Amniotic stem cell (primary cell): ENCODE measurements around the gene NGLY1.
A peak's percentile ranks its signal among the peaks of the same experiment; 100 is the strongest.

ENCODE experiments used
- DNase-seq: peaks from one replicate; lab custom pipeline; 2025; lab: John Stamatoyannopoulos, UW

NGLY1 gene

DNA sequence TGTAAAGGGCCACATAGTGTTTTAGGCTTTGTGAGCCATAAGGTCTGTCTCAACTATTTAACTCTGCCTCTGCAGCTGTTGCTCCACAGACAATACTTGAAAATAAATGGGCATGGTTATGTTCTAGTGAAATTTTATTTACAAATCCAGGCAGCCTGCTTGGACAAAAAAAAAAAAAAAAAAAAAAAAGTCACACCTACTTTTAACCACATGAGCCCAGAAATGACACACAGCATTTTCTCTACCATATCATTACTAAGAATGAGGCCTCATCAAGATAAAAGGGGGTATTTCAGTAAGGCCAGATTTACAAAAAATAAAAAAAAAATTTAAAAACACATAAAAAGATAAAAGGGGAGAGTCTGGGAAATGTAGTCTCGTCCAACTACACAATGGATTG, 1.7 kb upstream of the NGLY1 start:
- DNase-seq, result no peak

DNA sequence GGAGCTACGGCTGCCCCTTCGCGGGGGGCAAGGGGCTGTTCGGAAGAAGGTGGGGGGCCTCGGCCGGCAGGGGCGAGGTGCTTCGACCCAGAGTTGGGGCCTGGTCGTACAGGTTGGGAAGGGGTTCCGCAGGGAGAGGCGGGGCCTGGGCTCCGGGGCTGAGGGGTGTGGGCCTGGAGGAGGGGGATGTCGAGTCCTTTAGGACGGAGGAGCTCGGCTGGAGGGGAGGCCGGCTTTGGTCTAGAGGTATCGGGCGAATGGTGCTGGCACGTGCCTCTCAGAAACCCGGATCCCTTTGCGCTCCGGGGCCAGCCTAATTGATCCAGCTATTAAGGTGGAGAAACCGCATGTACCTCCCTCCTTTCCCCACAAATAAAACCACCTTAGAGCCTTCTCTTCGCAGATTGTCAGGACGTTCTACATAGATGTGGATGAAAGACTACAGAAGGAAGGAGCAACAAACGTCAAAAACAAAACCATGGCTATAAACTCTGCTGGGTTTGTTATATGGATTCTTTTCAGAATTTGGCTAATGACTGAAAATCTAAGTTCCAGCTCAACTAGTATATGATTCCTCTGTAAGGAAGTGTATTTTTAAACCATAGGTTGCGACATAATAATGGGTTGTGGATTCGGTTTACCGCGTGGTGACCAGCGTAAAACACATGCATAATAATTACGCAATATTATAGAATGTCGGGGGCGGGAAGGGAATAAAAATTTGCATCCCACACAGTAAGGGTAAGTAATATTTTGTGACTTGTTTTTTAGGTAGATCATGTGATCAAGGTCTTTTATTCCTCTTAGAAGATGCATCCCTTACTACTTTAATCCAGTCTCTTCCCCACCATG, 644 bp upstream of the NGLY1 start:
- peak; percentile 11 for DNase-seq

DNA sequence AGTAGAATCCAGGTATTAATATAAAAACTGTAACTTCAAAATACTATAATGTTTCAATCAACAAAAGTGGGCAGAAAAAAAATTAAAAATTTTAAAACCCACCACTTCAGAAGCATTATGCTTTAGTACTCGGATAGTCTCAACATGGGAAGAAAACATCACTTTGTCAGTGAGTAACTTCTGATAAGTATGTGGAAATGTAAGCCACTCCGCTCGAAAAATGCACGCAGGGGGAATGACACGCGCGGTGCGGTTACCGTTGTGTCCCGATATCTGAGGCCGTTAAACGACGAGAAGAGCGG, 656 bp downstream of the NGLY1 start:
- peak; percentile 4 for DNase-seq

DNA sequence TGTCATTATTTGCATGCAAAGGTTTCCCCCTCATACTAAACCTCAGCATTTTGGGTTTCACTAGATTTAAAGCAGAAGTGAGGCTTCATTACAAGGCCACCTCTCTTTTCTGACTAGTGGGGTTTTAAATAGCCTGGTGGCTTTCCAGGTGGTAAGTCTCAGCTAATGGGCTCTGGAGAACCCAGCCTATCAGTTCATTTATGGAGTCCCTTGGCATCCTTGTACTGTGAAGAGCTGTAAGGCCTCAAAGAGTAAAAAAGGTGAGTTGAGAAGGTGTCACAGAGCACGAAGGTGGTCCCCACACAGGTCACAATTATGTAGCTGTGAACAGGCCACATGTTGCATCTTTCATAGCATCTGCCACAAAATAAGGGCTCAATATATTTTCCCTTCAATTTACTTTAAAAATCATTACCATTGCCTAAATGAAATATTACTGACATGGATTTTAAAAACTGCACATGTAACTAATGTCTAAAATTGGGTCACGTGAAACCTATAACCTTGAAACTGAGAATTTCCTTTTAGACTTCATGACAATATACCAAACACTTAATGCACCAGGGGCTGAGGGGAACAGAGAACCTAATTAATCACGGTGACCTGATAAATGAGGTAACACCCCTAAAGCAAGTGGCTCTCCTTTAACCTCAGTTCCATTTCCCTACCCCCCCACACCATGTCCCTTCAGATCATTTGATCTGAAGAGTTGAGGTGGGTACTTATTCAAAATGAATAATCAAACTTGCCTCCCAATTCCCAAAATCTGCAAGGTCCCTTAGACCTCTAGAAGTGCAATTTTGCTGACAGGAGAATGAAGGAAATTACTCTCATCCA, 1.3 kb downstream of the NGLY1 start:
- DNase-seq, result no peak

DNA sequence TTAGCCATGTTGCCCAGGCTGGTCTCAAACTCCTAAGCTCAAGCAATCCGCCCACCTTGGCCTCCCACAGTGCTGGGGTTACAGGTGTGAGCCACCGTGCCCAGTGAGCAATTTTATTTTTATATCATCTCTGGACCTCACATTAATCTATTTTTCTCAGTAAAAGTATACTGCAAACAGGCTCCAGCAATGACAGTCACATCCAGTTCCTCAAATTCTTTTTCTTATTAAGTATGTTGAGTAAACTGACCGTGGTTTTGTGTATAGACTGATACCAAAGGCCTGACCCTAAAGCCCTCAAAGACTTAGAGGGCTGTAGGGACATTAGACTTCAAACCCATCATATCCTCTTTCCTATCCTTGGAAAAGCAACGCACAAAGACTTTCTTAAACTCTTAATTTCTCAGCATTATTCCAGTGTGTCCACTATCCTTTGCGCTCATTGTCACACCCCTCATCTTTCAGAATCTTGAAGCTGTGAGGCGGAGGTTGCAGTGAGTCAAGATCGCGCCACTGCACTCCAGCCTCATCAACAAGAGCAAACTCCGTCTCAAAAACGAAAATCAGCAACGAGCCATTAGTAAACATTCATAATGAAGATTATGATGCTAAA, 2.0 kb downstream of the NGLY1 start:
- no peak for DNase-seq

DNA sequence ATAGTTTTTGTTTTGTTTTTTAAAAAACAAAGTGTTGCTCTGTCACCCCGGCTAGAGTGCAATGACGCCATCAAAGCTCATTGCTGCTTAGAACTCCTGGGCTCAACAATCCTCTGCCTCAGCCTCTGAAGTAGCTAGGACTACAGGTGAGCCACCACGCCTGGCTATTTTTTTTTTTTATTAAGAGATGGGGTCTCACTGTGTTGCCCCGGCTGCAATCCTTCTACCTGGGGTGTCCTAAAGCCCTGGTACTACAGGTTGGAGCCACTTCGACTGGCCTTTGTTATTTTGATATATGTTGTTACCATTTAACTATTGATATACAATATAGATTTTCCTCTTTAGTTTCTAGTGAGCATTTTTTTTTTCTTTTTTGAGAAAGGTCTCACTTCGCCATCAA, 2.6 kb downstream of the NGLY1 start:
- no peak for DNase-seq

DNA sequence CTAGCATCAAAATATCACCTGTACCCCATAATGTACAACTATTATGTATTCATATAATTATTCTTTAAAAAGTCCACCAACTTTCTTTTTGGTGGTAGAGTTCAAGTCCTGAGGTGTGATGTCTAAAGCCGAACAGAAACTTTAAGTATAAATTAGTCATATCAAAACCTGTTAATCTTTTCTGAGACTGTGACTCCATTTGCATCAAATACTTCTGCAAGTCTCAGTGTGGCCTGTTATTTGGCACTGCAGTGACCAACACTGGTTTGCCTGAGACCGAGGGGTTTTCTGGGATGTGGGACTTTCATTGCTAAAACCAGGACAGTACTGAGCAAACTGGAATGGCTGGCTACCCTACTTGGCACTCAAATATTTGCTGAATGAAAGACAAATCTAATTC, 7.3 kb downstream of the NGLY1 start:
- no peak for DNase-seq

DNA sequence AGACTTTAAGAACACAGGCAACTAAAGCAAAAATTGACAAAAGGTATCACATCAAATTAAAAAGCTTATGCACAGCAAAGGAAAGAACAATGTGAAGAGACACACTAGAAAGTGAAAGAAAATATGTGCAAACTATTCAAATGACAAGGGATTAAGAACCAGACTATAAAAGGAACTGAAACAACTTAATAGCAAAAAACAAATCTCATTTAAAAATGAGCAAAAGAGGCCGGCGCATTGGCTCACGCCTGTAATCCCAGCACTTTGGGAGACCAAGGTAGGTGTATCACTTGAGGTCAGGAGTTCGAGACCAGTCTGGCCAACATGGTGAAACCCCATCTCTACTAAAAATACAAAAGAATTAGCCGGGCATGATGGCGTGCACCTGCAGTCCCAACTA, 14.4 kb downstream of the NGLY1 start:
- no peak for DNase-seq

DNA sequence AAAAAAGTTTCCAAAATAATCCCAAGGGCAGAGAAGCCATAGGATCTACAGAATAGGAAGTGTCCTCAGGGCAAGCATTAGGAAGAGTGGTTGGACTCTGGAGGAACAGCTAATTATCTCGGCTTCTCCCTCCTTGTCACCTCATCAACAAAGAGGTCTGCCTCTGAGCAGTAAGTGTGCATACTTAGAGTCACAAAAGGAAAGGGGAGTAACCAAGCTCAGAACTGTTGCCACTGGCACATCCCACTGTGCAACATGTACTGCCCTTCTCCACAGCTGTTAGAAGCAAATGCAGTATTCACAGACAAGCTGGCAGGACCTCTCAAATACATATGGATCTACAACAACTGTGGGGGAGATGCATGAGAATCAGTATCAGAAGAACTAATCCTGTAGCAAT, 31.5 kb downstream of the NGLY1 start:
- DNase-seq, result no peak

DNA sequence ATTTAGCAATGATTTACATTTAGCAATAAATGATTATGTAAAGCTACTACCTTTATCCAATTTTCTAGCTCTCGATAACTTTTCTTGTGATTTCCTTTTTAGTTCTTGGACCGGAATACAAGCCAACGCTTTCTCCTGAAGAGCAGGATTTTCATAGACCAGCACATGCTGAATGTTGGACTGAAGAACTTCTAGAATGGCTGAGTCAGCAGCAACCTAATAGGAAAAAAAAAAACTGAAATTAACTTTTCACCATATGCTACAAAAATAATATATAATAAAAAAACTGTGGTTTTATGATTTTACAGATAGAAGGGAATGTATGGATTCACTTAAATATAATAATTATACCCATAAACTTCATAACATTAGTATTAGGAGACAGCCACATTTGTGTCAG, 32.2 kb downstream of the NGLY1 start:
- no peak for DNase-seq

DNA sequence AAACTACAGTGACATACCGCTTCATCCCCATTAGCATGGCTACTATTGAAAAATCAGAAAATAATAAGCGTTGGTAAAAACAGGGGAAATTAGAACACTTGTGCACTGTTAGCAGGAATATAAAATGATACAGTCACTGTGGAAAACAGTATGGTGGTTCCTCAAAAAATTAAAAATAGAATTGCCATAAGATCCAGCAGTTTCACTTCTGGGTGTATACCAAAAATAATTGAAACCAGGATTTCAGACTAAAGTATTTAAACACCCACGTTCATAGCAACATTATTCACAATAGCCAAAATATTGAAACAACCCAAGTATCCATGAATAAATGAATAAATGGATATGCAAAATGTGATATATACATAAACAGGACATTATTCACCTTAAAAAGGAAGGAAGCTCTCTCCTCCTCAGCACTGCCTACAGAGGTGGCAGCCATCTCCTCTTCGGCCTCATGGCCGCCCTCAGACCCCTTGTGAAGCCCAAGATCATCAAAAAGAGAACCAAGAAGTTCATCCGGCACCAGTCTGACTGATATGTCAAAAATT, 34.1 kb downstream of the NGLY1 start:
- no peak for DNase-seq

DNA sequence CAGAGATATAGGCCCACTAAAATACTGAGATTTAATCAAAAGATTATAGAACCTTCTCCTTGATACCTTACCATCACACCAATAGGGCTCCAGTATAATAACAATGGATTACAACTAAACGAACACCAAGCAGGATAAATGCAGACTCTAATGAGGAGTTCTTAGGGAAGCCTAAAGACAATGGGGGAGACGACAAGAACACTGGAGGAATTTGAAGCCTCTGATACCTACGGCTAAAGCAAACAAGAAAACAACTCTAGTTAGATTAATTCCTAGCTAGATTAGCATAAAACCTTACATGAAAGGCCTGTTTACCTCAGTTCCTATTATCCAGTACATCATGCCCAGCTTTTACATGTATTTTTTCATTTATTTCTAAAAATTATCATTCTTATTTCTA, 35.1 kb downstream of the NGLY1 start:
- no peak for DNase-seq

DNA sequence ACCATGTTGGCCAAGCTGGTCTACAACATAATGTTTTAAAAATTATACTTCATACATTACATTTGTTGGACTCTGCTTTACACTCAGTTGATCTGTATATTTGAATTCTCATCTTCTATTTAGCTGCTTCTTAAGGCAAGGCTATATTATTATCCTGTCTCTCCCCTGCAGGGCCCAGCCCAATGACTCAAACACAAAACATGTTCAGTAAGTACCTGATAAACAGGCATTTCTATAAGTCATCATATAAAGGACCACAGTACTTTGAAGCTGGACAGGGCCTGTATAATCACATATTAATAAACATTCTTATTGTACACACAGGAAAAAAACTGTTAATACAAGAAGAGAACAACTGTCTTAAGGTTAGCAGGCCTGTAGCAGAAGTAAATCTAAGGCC, 36.2 kb downstream of the NGLY1 start:
- no peak for DNase-seq

DNA sequence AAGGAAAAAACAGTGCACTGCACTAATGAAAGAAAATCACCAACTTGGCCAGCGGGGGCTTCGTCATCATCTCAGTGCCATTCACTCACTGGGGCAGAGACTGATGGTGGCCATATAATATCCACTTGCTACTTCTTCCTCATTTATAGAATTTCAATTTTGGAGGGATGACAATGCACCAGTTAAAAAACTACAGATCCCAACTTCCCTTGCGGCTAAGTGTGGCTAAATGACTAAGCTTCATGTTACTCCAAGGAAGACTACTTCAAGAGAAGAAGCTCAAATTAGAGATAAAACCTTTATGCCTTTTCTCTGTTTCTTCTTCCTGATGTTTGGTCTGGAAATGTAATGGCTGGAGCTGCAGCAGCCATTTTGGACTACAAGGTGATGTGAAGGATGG, 38.8 kb downstream of the NGLY1 start:
- DNase-seq, result no peak

DNA sequence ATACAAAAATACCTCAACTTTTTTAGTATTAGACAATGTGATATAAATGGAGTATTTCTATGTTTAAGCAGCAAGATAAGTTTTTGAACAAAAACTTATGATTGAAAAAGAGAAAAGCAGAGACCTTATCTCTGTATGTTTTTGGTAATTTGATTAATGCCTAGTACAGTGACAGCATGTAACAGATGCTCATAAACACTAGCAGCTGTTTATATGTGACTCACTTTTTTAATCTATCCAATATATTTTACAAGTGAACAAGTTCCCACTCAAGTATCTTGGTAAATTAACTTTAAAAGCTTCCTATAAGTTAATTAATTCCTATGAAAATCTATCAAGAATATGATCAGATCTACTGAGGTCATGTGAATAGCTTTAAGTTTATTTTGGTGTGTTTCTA, 55.1 kb downstream of the NGLY1 start:
- DNase-seq, result no peak

DNA sequence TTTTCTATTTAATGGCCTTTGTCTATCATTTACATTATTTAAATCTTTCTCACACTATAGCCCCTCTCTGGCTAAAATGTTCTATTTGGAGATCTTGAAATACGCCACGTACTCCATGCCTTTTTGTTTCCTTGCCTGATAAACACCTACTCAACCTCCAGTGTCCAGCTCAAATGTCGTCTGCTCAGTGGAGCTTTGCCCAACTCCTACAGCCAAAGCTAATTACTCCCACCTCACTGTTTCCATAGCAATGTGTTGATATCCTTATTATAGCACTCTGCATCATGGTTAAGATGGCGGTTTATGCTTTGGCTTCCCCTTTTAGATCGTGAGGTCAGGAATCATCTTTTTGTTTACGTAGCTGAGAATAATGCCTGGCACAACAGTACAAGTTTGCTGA, 55.9 kb downstream of the NGLY1 start:
- DNase-seq, result no peak

DNA sequence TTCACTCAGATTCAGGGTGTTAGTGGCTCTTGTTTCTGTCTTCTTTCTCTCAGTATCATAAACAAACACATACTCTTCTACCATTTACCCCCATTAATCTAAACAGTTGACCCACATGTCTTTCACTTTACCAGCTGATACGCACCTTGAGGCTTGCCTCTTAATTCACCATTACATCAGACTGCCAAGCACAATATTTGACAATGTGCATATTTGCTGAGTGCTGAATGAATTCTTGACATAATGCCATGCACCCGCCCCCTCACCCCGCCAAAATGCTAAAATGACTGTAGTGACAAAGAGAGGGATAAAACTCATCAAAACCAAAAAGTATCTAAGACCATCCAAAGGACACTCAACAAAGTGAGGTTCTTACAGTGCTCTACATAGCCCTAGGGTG, 57.4 kb downstream of the NGLY1 start:
- no peak for DNase-seq

DNA sequence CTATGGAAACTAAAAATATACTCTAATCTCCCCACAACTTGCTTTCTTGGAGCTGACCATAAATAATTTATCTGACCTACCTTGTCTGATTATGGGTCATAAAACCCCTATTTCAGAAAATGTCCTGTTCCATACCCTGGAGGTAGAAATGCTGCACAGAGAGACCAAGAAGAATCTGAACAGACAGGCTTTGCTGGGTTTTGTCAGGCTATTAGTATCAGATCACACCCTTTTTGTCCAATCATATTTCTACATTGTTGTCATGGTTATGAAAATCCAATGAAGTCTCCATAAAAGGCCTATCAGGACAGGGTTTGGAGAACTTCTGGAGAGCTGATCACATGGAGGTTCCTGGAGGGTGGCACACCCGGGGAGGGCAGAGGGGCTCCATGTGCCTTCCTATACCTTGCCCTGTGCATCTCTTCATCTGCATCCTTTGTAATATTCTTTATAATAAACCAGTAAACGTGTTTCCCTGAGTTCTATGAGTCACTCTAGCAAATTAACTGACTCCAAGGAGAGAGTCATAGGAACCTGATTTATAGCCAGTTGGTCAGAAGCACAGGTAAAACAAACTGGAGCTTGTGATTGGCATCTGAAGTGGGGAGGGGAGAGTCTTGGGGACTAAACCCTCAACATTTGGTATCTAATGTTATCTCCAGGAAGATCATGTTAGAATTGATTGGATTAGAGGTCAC, 58.1 kb downstream of the NGLY1 start:
- DNase-seq, result no peak

DNA sequence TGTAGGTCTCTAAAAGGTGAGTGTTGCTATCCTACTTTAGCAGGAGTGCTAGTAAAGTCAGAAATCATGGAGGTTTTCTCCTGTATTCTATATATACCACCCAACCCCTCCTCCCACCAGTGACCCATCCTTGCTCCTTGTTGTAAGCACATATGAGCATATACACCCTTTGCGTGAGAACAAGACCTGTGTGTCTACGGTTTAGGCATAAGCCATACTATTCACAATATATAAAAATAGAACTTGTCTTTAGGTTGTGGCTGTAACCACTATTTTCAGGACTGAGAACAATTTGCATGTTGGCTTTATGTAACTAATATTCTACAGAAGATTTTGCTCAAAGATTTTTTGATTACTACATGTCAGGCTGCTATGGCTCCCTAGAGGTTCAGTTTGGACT, 59.4 kb downstream of the NGLY1 start:
- no peak for DNase-seq

DNA sequence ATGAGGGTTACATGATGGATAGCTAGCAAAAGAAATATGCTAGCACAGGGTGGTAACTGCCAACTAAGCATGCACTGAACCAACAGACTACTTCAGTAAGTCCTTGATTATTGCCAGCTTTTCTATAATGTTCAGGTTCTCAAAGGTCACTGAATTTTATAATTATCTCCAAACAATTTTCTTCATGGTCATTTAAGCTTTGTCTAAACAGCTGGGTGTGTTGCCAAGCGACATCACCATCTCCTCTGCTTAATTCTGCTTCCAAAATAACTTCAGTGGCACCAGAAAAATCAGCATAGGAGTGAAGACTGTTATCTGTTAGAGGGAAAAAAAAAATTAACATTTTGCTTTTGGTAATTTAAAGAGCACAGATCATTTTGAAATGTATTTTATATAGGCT, 63.9 kb downstream of the NGLY1 start:
- DNase-seq, result no peak

DNA sequence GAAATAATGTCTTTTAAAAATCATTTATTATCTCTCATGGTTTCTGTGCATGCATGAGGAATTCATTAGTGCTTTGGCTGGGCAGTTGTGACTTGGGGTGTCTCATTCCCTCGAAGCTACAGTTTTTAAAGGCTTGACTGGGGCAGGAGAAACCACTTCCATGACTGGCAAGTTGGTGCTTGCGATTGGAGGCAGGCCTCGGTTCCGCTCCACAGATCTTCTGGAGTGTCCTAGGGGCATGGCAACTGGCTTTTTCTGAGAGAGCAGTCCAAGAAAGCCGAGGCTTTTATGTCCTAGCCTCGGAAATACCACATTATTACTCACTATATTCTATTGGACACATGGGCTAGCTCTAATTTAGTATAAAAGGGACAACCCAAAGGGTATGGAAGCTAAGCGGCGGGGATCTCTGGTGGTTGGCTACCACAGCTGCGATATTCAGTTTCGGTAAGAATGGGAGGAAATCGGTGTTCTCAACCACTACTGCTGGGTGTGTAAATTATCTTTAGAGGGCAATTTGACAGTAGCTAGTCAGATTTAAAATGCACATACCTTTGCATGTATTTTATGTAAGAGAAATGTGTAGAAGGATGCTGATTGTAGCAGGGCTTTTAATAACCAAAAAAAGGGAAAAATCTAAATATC, 69.8 kb downstream of the NGLY1 start:
- DNase-seq, result no peak

DNA sequence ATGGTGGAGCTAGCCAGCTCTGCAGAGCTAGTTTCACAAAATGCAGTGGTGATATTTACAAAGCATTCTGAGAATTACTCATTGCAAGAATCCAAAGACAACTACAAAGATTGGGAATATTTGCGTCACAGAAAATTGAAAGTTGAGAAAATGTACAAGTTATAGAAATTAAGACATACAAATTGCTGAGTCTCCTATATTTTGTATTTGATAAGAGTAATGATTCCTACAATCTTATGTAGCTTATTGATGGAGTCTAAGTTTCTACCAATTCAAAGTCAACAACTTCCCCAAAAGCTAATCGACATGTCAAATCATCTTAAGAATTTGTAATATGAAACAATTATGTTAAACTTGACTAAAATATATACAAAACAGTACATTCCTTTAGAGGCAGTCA, 72.2 kb downstream of the NGLY1 start:
- DNase-seq, result no peak
